LNCaP clone FGC (cell line): ENCODE data around the gene SEMA5B.
A peak's percentile ranks its signal among the peaks of the same experiment; 100 is the strongest.

Source experiments
- DNase-seq: peaks from one replicate; pipeline ENCODE4 v3.0.0-alpha.2; 2011; ENCODE audit warnings: low read depth
- H3K4me3 ChIP-seq: 2 replicates; pipeline ENCODE4 v1.5.1; 2011; ENCODE audit warnings: mild to moderate bottlenecking, low read depth, low read length, control low read depth
- TF ChIP-seq, protein P1 (sequence below): IDR thresholded peaks from 2 replicates; pipeline ENCODE4 v1.5.1; 2012; ENCODE audit warnings: mild to moderate bottlenecking; ENCODE audit not compliant: control insufficient read depth, insufficient read depth; ENCODE audit errors: extremely low read depth

The SEMA5B gene

DNA sequence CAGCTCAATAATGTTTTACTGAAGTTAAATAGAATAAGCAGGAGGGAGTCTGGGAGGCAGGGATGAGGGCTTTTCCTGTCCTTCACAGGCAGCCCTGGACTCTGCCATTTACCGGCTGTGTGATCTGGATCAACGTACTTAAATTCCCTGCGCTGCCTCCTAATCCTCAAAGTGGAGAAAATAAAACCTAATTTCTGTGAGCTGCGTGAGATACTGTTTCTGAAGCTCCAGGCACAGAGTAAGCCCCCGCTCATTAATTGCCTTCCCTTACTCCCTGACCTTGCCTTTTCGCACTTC, 39.0 kb upstream of the SEMA5B start:
- TF ChIP-seq, protein P1, sequence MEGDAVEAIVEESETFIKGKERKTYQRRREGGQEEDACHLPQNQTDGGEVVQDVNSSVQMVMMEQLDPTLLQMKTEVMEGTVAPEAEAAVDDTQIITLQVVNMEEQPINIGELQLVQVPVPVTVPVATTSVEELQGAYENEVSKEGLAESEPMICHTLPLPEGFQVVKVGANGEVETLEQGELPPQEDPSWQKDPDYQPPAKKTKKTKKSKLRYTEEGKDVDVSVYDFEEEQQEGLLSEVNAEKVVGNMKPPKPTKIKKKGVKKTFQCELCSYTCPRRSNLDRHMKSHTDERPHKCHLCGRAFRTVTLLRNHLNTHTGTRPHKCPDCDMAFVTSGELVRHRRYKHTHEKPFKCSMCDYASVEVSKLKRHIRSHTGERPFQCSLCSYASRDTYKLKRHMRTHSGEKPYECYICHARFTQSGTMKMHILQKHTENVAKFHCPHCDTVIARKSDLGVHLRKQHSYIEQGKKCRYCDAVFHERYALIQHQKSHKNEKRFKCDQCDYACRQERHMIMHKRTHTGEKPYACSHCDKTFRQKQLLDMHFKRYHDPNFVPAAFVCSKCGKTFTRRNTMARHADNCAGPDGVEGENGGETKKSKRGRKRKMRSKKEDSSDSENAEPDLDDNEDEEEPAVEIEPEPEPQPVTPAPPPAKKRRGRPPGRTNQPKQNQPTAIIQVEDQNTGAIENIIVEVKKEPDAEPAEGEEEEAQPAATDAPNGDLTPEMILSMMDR = no peak
- no peak for DNase-seq
- peak overlapping the region; percentile 90 for H3K4me3 ChIP-seq

DNA sequence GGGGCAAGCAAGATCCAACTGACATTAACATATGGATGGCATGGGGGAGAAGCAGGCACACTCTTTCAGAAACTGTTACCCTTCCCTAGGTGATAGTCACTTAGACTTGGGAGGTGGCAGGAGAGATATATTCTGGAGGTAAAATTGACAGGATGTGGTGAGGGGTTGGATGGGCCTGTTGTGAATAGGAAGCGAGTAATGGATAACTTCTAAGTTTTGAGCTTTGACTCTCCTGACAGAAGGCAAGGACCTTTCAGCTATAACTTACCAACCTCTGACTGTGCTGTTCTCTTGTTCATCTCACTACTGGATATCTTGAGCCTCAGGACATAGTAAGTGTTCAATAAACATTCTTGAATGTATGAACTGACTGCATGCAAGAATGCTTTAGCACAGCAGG, 37.4 kb upstream of the SEMA5B start:
- no peak for DNase-seq
- H3K4me3 ChIP-seq = no peak overlapping the region
- TF ChIP-seq, protein P1 = no peak

DNA sequence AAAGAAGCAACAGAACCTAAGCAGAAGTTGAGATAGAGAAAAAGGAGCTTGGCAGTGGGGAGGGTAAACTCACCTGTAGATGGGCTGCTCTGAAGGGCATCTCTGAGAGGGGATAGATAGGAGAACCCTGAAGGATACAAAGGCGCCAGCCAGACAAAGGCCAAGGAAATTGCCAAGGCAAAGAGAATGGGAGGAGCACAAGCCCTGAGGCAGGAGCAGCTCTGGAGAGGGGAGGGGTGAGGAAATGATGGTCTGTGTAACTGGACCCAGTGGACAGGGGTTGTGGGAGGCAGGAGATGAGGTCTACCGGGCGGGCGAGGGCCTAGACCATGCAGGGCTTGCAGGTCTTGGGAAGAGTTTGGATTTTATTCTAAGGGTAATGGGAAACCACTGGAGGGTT, 36.9 kb upstream of the SEMA5B start:
- no peak overlapping the region for H3K4me3 ChIP-seq
- DNase-seq = no peak
- TF ChIP-seq, protein P1 = no peak

DNA sequence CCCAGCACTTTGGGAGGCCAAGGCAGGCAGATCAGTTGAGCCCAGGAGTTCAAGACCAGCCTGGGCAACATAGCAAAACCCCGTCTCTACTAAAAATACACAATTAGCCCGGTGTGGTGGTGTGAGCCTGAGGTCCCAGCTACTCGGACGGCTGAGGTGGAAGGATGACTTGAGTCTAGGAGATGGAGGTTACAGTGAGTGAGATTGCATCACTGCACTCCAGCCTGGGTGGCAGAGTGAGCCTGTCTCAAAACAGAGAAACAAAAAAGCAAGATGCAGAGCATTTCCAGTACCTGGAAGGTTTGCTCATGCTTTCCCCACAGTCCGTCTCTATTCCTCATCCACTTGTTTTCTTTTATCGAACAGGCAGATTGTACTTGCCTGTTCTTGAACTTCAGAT, 35.5 kb upstream of the SEMA5B start:
- TF ChIP-seq, protein P1 = no peak
- no peak overlapping the region for H3K4me3 ChIP-seq
- no peak for DNase-seq

DNA sequence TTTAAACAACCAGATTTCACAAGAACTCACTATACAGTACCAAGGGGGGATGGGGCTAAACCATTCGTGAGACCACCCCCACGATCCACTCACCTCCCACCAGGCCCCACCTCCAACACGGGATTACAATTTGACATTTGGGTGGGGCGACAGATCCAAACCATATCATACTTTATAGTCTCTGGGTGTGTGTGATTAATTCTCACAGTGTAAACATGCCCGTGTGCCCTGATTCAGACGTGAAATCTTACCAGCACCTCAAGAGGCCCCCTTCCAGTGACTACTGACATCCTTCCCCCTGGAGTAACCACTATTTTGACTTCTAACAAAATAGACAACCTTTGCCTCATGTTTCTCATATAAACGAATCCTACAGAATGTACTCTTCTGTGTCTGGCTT, 34.3 kb upstream of the SEMA5B start:
- TF ChIP-seq, protein P1 = no peak
- no peak overlapping the region for H3K4me3 ChIP-seq
- no peak for DNase-seq

DNA sequence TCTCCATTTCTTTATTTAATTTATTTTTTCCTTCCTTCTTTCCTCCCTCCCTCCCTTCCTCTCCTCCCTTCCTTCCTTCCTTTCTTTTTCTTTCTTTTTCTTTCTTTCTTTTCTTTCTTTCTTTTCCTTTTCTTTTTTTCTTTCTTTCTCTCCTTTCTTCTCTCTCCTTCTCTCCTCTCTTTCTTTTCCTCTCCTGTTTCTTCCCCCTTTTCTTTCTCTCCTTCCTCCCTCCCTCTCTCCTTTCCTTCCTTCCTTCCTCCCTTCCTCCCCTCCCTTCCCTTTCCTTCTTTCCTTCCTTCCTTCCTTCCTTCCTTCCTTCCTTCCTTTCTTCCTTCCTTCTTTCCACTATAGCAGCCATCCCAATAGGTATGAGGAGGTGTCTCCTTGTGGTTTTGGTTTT, 32.5 kb upstream of the SEMA5B start:
- DNase-seq = no peak
- no peak overlapping the region for H3K4me3 ChIP-seq
- TF ChIP-seq, protein P1 = no peak

DNA sequence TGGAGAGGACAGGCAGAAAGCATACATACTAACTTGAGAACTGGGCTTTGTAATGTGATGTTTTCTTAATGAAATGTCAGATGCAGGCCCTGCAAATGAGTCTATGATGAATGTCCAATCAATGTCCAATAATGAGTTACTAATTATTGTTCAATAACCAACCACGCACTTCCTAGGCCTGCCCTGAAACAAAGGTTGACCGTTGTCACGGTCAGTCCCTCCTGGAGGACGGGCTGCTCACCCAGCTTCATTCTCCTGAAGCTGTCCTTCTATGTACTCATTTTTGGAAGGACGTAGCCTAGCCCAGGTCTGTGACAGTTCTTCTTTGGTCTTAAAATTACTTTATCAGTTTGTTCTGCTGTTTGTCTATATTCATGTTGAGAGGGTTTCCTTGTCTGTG, 30.9 kb upstream of the SEMA5B start:
- DNase-seq = no peak
- TF ChIP-seq, protein P1 = no peak
- H3K4me3 ChIP-seq = no peak overlapping the region
